GM12873 (cell line): ENCODE data around the gene WWC1.

ENCODE experiments used
- TF ChIP-seq, protein P1 (sequence below): IDR thresholded peaks from 2 replicates; pipeline ENCODE4 v1.5.1; 2012; ENCODE audit warnings: low read depth, mild to moderate bottlenecking, moderate library complexity, low read length, control low read depth; ENCODE audit not compliant: insufficient read depth; ENCODE audit errors: missing control alignments

WWC1 gene

DNA sequence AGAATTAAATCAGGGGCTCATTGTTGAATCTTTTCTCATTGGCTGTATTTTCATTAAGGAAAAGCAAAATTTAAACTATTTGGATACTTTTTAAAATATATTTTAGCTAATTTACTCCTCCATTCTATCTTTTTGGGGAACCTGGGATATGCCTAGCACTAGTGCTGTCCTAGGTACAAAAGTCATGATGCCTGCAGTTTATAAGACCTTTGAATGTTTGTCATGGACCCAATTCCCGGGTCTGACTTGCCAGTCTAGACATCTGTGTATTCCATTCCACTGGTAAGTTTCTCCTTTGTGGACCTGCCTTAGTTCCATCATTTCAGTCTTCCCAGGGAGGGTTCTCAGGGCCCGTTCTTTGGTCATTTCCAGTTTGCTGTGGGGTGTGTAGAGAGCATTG is 63.0 kb downstream of the WWC1 start:
- TF ChIP-seq, protein P1, sequence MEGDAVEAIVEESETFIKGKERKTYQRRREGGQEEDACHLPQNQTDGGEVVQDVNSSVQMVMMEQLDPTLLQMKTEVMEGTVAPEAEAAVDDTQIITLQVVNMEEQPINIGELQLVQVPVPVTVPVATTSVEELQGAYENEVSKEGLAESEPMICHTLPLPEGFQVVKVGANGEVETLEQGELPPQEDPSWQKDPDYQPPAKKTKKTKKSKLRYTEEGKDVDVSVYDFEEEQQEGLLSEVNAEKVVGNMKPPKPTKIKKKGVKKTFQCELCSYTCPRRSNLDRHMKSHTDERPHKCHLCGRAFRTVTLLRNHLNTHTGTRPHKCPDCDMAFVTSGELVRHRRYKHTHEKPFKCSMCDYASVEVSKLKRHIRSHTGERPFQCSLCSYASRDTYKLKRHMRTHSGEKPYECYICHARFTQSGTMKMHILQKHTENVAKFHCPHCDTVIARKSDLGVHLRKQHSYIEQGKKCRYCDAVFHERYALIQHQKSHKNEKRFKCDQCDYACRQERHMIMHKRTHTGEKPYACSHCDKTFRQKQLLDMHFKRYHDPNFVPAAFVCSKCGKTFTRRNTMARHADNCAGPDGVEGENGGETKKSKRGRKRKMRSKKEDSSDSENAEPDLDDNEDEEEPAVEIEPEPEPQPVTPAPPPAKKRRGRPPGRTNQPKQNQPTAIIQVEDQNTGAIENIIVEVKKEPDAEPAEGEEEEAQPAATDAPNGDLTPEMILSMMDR = no peak

DNA sequence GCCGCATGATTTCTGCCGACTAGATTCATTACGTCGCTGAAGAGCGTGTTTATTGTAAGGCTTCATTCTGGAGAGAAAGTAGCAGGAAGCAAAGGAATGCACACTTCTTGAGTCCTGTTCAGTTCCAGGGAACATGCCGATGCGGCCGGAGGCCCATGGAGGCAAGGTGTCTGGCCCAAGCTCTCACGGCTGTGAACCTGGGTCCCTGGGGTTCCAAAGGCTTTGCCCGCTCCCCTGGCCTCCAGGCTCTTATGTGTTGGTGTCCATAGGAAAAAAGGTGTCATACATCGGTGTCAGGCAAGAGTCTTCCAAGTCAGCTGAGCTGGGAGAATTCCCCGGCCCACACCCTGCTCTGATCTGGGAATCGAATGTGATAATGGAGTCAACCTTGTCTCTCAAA is 64.7 kb downstream of the WWC1 start:
- TF ChIP-seq, protein P1 = no peak

DNA sequence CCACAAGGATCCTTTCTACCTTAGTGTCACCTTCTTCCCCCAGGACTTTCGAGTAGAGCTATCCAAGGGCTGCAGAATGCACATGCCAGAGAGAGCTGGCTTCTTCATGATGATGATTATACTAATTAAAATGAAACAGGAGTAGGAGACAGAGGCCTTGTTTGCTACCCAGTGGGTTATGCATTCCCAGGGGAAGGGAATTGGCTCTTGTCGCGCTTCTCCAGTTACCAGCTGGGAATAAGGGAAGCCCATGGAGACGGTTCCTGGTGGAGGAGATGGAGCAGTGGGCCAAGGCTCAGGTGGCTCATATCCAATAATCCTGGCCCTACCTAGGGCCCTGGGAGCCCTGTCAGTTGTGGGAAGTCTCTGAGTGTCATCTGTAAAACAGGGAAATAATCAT is 65.1 kb downstream of the WWC1 start:
- TF ChIP-seq, protein P1 = no peak

DNA sequence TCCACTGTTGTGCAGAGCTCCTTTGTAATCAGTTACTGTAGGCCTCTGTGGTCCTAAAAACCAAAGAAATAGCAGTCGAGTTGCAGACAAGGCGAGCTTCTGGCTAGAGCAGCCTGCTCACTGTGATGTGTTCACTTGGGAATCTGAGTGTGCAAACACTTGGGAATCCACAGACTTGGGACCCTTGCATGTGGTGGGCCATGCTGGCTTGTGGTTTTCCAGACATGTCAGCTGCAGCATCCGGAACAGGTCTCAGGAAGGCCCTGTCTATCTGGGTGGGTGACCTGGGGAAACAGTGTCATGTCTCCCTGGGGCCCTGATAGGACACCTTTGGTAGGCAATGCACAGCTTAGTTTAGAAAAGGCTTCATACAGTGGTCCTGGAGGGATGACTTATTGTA is 66.4 kb downstream of the WWC1 start:
- TF ChIP-seq, protein P1 = no peak

DNA sequence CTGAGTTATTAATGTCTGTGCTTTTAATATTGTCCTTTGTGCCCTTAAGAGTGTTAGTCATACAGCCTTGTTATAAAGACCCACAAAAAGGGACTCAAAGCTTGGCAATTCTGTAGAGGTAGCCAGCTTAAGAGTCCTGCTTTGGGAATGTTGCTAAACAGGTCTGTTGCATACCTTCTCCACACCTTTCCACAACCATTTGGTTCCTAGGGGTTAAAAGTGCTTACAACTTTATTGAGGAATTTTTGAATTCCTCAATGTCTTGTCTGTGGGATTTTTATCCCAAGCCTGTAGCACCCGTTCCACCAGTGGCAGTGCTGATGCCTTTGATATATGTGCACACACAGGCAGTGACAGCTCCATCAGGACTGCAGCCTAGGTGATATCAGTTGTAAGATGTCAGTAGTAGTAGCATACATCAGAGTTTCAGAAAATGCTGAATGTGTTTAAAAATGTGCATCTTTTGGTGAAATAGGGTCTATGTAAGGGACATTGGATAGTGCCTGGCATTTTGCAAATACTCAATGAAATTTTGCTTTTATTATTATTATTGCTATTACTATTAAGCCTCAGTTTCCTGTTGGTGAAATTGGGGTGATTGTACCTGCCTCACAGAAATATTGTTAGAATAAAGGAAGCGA is 68.5 kb downstream of the WWC1 start:
- TF ChIP-seq, protein P1 = no peak

DNA sequence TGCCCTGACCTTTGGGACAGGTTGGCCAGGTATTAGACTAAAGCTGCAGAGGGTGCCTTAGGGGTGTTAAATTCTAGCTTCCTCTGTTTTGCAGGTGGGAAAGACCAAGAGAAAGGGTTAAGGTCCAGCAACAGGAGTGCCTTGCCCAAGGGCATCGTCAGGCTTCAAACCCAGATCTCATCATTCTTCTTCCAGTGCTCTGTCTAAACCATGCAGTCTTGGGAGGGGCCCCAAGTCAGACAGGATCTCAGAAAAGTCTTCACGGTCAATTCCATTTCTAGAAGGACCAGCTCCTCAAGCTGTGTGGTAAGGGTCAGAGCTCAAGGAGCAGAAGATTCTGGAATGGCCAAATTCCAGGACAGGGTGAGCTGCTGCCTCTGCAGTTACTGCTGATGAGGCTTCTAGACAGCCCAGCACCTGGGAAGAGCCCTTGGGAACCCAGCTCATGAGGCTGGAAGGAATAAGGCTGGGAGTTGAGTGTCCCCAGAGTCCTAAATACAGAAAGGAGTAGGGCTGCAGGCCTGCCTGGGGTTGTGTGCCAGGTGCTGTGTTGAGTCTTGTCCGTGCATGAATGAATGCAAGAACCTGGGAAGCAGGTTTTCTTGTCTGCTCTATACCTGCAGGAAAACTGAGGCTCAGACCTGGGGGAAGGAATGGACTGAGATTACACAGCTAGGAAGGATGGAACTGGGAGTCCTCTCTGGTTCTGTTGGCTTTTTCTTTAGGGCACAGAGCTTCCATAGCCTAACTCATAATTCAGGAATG is 69.3 kb downstream of the WWC1 start:
- TF ChIP-seq, protein P1 = no peak

DNA sequence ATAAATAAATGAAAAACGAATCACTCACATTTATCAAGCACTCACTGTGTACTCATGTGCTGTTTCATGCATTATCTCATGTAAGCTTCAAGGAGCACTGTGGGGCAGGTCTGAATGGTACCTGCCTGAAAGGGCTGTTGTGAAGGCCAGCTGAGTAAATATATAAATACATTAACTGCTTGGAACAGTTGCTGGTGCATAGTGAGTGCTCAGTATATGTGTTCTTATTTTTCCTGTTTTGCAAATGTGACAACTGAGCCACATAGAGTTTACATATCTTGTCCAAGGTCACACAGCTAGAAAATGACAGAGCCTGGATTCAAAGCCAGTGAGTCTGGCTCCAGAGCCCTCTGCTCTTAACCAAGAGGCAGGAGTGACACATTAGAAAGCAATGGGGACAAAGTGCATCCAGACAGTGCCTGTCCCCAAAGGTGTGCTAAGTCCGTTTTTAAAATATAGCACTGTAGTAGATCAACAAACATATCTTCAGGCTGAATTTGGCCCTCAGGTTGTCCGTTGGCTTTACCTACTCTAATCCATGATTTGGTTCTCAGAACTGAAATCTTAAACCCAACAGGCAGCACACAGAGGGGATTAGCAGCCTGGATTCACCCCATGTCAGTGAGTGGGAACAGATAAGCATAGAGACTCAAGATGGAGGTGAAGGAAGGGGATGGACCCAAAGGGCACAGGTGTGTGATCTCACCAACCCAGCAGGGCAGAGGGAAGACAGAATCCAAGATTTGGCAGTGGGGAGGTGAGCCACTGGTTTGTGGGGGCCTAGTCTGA is 70.8 kb downstream of the WWC1 start:
- TF ChIP-seq, protein P1 = no peak
